Measurements from ENCODE around the gene TBC1D22A. TPM values are rescaled to one million over a fixed set of nuclear protein-coding genes. Genes with fewer than 3 reads are reported as not detected.

The TBC1D22A gene
- total RNA-seq, 2 experiments from 2014 or later, result 47.2 to 49.1 TPM

DNA sequence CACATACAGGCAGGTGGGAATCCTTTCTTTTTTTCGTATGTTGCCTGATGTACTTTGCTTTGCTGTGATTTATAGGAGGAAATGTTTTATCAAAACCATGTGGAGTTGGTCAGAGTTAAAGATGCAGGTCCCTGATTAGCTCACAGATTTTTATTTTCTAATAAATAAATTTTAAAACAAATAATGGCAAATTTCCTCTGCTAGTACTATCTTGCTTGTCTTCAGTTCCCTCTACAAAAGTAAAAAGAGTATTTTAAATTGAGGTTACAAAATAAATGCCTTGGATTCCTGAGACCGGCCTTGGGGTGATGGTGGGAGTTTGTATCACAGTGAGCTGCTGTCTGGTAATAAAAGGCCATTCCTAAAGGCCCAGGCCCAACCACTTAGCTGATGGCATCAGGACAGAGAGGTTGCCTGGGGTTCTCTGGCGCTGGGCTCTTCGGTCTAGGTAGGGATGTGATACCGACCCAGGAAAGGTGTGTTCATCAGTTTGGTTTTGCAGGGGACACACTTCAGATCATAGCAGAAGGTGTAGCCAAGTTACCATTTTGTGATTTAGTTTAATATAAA, 129.0 kb downstream of the TBC1D22A start:
- ATAC-seq (ENCODE audit: low read depth) (no peak), DNase-seq (no peak)
- Mint-ChIP-seq H3K4me1 (peaks cover 1% of the 10 kb centered on the region), H3K4me3 (no peak overlapping the region), H3K27me3 (no peaks in the 10 kb centered on the region), H3K36me3 (peaks cover 12% of the 10 kb centered on the region), H3K27ac (no peak overlapping the region), H3K9me3 (no peaks in the 10 kb centered on the region)
- POLR2A ChIA-PET, result no interaction called here

DNA sequence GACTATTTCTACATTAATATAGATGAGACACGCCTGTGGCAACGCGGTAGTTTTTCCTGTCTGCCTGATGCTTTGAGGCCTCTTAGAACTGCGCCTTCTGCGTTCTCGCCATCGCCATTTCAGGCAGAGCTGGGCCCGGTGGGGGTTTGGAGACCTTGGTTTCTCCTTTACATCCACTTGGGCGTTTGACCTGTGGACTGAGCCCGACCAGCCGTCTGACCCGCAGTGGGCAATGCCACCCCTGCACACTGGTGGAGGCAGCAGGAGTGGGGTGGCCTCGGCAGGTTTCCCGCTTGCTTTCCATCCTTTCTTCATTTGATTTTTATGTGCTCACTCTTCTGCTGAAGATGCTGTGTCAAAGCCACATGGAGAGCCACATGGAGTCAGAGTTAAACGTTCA, 130.4 kb downstream of the TBC1D22A start:
- Mint-ChIP-seq H3K4me1 (peaks cover 1% of the 10 kb centered on the region), H3K27ac (no peak overlapping the region), H3K4me3 (no peak overlapping the region), H3K9me3 (no peaks in the 10 kb centered on the region), H3K36me3 (peaks cover 17% of the 10 kb centered on the region), H3K27me3 (no peaks in the 10 kb centered on the region)
- DNase-seq, result no peak
- POLR2A ChIA-PET, result no interaction called here
- ATAC-seq (ENCODE audit: low read depth), result no peak

- Mint-ChIP-seq H3K27me3 (no peaks in the 10 kb centered on the region), H3K36me3 (peaks cover 18% of the 10 kb centered on the region)
These were observed 131.0 kb downstream of the TBC1D22A start for GRCh38 chr22:46893281-46894020.

DNA sequence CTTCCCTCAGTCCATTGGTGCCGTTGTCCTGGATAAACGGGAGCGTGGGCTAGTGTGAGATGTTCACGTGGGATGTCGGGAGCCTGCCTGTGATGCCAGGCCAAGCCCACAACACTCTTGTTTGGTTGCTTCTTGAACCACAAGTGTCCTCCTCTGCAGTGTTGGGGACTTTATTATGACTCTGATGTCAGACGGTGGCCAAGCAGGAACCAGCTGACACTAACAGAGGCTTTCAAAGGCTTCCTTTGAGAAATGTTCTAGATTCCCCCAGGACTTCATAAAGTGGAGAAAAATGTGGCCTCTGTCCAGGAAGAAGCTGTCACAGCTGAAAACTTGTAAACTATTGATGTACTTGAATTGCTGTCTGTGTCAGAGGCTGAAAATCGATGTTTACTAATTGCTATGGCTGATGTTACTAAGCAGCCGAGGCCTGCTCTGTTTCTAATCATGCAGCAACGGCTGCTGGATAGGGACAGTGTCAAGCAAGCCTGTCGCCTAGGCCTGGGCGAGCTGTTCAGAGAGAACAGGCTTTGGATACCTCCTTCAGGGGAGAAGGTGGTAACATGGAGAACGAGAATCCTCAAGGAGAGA, 131.7 kb downstream of the TBC1D22A start:
- Mint-ChIP-seq H3K4me1 (peaks cover 1% of the 10 kb centered on the region), H3K4me3 (no peak overlapping the region), H3K36me3 (peaks cover 20% of the 10 kb centered on the region), H3K27ac (no peak overlapping the region), H3K27me3 (no peaks in the 10 kb centered on the region), H3K9me3 (no peaks in the 10 kb centered on the region)
- POLR2A ChIA-PET, result interaction anchor here (0.5 kb wide), 1 partner anchor 331 kb away, joined by 4 read pairs; no protein-coding TSS in a partner anchor
- ATAC-seq (ENCODE audit: low read depth) (no peak), DNase-seq (no peak)

More at GRCh38 chr22:46893281-46894020, 131.0 kb downstream of the TBC1D22A start:
- Mint-ChIP-seq H3K4me3 (no peak overlapping the region), H3K27ac (no peak overlapping the region), H3K4me1 (peaks cover 1% of the 10 kb centered on the region), H3K9me3 (no peaks in the 10 kb centered on the region)
- no peak for ATAC-seq (ENCODE audit: low read depth)
- POLR2A ChIA-PET, result no interaction called here
- DNase-seq, result no peak

GRCh38 chr22:46894851-46895640, 132.6 kb downstream of the TBC1D22A start:
- no peaks in the 10 kb centered on the region for H3K9me3 Mint-ChIP-seq
- H3K36me3 Mint-ChIP-seq, result peaks cover 22% of the 10 kb centered on the region
- H3K4me3 Mint-ChIP-seq, result no peak overlapping the region
- no peaks in the 10 kb centered on the region for H3K27me3 Mint-ChIP-seq
- POLR2A ChIA-PET, result no interaction called here
- H3K4me1 Mint-ChIP-seq, result peaks cover 1% of the 10 kb centered on the region
- DNase-seq, result no peak
- H3K27ac Mint-ChIP-seq, result no peak overlapping the region
- ATAC-seq (ENCODE audit: low read depth), result no peak

DNA sequence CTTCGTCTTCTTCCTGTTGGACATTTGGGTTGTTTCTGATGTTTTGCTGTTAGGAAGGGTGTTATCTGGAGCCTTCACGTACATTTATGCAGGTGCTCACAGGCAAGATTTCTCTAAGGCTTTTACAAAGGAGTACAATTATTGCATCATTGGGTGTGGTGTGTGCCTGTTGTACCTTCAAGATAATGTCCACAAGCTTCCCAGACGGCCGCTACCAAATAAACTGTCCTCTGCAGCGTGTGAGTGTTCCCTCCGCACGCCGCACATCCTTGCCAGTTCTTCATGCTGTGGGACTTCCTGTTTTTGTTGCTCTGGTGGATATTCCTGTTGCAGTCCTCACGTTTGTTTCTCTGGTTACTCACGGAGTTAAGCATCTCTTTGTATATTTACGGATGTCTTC, 133.3 kb downstream of the TBC1D22A start:
- Mint-ChIP-seq H3K27me3 (no peaks in the 10 kb centered on the region), H3K27ac (no peak overlapping the region), H3K9me3 (no peaks in the 10 kb centered on the region), H3K4me3 (no peak overlapping the region), H3K4me1 (peaks cover 6% of the 10 kb centered on the region), H3K36me3 (peaks cover 22% of the 10 kb centered on the region)
- ATAC-seq (ENCODE audit: low read depth) (no peak), DNase-seq (no peak)
- POLR2A ChIA-PET, result no interaction called here

DNA sequence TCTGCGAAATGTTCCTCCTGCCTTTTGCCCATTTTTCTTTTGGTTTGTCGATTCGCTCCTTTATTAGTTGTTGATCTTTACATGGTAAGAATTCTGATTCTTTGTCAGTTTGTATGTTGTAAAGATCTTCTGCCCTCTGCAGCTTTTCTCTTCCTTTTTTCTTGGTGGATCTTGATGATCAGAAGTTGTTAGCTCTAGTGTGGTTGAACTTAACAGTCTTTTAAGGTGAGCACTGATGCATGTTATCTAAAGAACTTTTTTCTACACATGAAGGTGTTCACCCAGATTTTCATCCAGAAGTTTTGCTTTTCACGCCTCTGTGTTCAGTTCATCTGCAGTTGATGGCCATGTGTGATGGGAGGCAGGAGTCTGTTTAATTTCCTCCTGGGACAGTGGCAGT, 133.7 kb downstream of the TBC1D22A start:
- Mint-ChIP-seq H3K4me3 (no peak overlapping the region), H3K9me3 (no peaks in the 10 kb centered on the region), H3K27me3 (no peaks in the 10 kb centered on the region), H3K36me3 (peaks cover 22% of the 10 kb centered on the region), H3K27ac (no peak overlapping the region), H3K4me1 (peaks cover 6% of the 10 kb centered on the region)
- ATAC-seq (ENCODE audit: low read depth) (no peak), DNase-seq (no peak)
- POLR2A ChIA-PET, result no interaction called here

GRCh38 chr22:46896568-46897245, 134.3 kb downstream of the TBC1D22A start:
- ATAC-seq (ENCODE audit: low read depth), result no peak
- POLR2A ChIA-PET, result no interaction called here
- no peak overlapping the region for H3K4me3 Mint-ChIP-seq
- peaks cover 22% of the 10 kb centered on the region for H3K36me3 Mint-ChIP-seq
- no peak overlapping the region for H3K27ac Mint-ChIP-seq
- H3K4me1 Mint-ChIP-seq, result peaks cover 6% of the 10 kb centered on the region
- no peak for DNase-seq
- no peaks in the 10 kb centered on the region for H3K9me3 Mint-ChIP-seq
- H3K27me3 Mint-ChIP-seq, result no peaks in the 10 kb centered on the region

- peaks cover 6% of the 10 kb centered on the region for H3K4me1 Mint-ChIP-seq
- no peaks in the 10 kb centered on the region for H3K27me3 Mint-ChIP-seq
- POLR2A ChIA-PET, result interaction anchor here (0.6 kb wide), 1 partner anchor 25 kb away, joined by 3 read pairs; no protein-coding TSS in a partner anchor
- H3K27ac Mint-ChIP-seq, result no peak overlapping the region
- no peaks in the 10 kb centered on the region for H3K9me3 Mint-ChIP-seq
- DNase-seq (no peak), ATAC-seq (ENCODE audit: low read depth) (no peak)
- peaks cover 22% of the 10 kb centered on the region for H3K36me3 Mint-ChIP-seq
- no peak overlapping the region for H3K4me3 Mint-ChIP-seq
These were observed 134.8 kb downstream of the TBC1D22A start for GRCh38 chr22:46897246-46897623.

- no peak for DNase-seq
- POLR2A ChIA-PET, result no interaction called here
- H3K4me3 Mint-ChIP-seq, result no peak overlapping the region
- no peaks in the 10 kb centered on the region for H3K27me3 Mint-ChIP-seq
- peak overlapping the region; percentile 7 for H3K27ac Mint-ChIP-seq
- no peaks in the 10 kb centered on the region for H3K9me3 Mint-ChIP-seq
- peaks cover 20% of the 10 kb centered on the region for H3K36me3 Mint-ChIP-seq
- peaks cover 6% of the 10 kb centered on the region for H3K4me1 Mint-ChIP-seq
- no peak for ATAC-seq (ENCODE audit: low read depth)
These were observed 138.1 kb downstream of the TBC1D22A start for GRCh38 chr22:46900549-46900948.

GRCh38 chr22:46902436-46902835, 140.0 kb downstream of the TBC1D22A start:
- no peaks in the 10 kb centered on the region for H3K27me3 Mint-ChIP-seq
- peaks cover 7% of the 10 kb centered on the region for H3K36me3 Mint-ChIP-seq
- no peak for ATAC-seq (ENCODE audit: low read depth)
- peaks cover 5% of the 10 kb centered on the region for H3K4me1 Mint-ChIP-seq
- no peak overlapping the region for H3K27ac Mint-ChIP-seq
- no peaks in the 10 kb centered on the region for H3K9me3 Mint-ChIP-seq
- POLR2A ChIA-PET, result no interaction called here
- H3K4me3 Mint-ChIP-seq, result no peak overlapping the region
- no peak for DNase-seq

DNA sequence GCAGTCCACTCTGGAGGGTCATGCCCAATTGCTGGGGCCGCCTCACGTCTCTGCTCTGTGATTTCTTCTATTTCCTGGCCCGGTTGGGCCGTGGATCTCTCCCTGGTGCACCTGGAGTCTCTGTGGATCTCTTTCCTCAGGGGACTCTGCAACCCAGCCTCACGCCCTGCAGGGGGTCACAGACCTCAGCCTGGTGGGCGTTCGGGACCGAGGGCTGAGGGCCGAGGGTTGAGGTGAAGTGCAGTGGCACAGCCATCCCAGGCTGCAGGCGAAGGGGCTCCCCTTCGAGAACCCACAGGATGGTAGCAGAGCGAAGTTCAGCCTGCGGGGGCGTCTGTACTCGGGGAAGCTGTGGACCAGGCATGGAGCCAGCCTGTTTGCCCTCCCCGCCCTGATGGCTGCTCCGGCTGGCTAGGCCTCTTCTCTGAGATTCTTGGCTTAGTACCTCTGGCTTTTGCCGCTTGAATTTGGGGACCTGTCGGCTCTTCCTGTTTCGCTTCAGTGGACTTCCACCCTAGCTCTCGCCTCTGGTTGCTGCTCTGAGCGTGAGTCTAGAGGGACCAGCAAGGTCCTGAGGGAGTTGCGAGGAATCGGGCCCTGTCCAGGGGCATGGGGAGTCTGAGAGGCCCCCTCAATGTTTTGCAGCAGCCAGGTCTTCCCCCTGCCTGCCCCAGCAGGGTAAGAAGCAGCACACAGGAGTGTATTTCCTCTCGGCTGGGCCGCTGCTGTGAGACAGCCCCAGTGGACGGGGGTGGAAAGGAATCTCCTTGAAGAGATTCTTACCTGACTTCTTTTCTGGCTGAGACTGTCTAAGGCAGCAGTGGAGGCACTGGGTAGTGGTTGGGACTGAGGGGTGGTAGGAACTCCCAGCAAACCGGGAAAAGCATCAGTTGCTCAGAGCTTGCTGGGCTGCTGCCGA, 140.8 kb downstream of the TBC1D22A start:
- DNase-seq (no peak), ATAC-seq (ENCODE audit: low read depth) (no peak)
- Mint-ChIP-seq H3K27ac (no peak overlapping the region), H3K27me3 (no peaks in the 10 kb centered on the region), H3K4me3 (no peak overlapping the region), H3K9me3 (no peaks in the 10 kb centered on the region), H3K36me3 (peaks cover 6% of the 10 kb centered on the region), H3K4me1 (peaks cover 5% of the 10 kb centered on the region)
- POLR2A ChIA-PET, result no interaction called here
